Tongue (tissue), 2 donors: ENCODE data around the gene RB1. TPM values are rescaled to one million over a fixed set of nuclear protein-coding genes. Genes with fewer than 3 reads are reported as not detected.

ENCODE experiments used
- DNase-seq: peaks from one replicate; pipeline ENCODE4 v3.0.0-alpha.2; 2015
- total RNA-seq: library from RNA; depleted of rRNA; stranded (reverse); fragments of >200 nt; gene quantifications from one replicate; pipeline ENCODE4 v1.2.3, GENCODE V29; 2014

RB1 gene
- total RNA-seq, 1 donor from 2014 or later, result 55.8 TPM

DNA sequence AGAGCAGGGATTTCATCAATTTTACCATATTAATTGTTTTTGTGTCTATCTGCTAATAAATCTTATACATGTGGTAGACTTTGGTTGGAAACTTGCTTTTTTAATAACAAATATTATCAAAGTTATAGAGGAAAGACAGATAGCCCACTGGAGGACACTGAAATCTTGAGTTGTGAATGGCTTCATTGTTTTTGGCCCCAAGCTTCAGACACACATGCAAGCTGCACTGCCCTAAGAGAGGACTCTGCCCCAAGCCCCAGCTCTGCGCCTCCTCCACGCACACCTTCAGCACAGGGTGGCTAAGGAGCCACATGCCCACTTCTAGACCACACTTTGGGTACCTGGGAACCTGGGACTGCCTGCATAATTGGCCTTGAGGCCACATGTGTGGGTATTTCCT is 194.1 kb downstream of the RB1 start:
- no peak for DNase-seq

- no peak for DNase-seq
These were observed 197.2 kb downstream of the RB1 start for GRCh38 chr13:48500652-48501197.

GRCh38 chr13:48501705-48502104 is 198.2 kb downstream of the RB1 start:
- no peak for DNase-seq

GRCh38 chr13:48502601-48503319 is 199.2 kb downstream of the RB1 start:
- no peak for DNase-seq

GRCh38 chr13:48504606-48505005 is 201.1 kb downstream of the RB1 start:
- DNase-seq, result no peak

GRCh38 chr13:48505012-48505411 is 201.5 kb downstream of the RB1 start:
- DNase-seq, result no peak

DNA sequence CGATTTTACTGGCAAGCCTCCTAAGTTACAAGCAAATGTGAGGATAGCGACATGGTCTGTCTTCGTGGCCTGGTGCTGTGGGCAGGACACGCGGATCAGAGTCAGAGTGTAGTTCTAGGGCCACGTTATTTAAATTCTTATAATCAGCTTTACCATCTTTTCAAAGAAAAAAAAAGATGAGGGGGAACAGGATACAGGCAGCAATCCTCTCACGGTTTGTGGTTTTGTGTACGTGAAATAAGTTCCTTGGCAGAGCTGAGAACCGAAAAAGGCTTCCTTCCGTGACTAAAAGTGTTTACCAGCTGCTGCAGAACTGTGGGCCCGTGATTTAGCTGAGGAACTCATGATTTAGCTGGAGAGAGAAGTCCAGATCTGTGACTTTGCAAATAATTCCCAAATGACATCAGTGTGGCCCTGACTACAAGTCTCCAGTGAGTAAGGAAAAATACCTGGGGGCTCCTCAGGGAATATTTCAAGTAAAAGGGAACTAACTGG is 202.1 kb downstream of the RB1 start:
- DNase-seq, result peak; percentile 61

GRCh38 chr13:48506092-48506701 is 202.6 kb downstream of the RB1 start:
- DNase-seq, result no peak

GRCh38 chr13:48507021-48507420 is 203.5 kb downstream of the RB1 start:
- DNase-seq, result no peak

DNA sequence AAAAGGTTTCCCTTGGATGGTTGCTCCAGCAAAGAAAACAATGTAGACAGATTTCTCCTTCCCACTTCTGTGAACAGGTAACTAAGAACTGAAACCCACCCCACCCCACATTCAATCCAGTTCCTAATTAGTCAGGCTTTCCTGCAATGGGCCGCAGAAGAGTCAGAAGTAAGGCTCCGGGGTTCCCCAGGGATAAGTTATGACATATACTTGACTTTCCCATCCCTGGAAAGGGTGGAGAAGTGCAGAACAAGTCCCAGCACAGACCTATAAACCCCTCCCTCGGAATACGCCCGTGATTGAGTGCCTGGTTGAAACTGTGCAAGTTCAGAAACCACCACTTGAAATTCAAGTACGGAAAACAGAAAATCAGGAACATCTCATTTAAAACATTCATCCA is 204.5 kb downstream of the RB1 start:
- DNase-seq, result no peak

DNA sequence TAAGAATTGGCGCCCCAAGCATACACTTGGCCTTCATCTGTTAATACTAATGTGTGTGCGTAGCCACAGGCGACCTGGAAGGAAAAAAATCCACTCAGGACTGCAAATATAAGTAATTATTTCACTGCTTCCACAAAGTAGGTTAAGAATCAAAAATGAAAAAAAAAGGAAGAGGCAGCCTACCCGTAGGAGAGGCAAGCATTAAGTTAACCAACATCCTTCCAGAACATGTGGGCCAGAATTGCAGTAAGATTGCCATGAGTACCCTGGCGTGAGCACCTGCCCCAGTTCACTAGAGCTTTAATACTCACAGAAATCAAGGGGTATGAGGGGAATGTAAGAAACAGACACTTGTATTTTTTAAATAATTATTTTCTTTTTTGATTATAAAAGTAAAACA is 207.1 kb downstream of the RB1 start:
- DNase-seq, result no peak

- peak; percentile 28 for DNase-seq
These were observed 208.2 kb downstream of the RB1 start for GRCh38 chr13:48511621-48512230.

DNA sequence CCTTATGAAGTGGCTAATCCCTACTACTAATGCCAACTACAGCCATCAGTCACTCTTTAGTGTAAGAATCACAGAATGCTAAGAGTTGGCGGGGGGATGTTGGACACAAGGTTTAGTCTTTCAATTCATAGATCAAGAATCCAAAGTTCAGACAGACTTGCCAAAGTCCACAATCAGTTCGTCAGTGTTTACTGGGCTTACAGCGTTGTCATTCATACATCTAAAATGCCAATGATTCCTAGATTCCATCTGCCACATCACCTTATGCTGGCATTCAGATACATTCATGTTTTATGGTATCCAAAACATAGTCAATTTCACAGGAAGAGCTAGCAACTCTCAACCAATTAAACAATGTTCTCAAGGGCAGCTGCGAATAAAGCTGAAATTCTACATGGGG is 211.2 kb downstream of the RB1 start:
- no peak for DNase-seq

DNA sequence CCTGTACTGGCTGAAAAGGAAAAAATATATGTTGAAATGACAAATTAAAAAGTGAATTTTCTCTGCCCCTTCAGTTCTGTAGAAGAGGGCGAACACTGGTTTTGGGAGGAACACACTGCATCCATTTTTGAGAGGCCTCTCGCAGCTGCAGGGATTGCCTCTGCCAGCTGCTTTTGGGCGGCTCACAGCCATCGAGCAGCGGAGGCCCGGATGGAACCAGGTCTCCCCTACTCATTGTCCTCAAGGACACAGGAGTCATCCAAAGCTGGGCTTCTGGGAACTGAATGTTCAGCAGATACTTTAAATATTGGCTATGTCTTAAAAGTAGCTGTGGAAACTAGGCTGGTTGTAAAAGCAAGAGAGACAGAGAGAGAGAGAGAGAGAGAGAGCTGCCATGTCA is 212.2 kb downstream of the RB1 start:
- DNase-seq, result peak; percentile 15

GRCh38 chr13:48518083-48518482 is 214.5 kb downstream of the RB1 start:
- no peak for DNase-seq

- no peak for DNase-seq
These were observed 222.7 kb downstream of the RB1 start for GRCh38 chr13:48526286-48526685.

- DNase-seq, result no peak
These were observed 224.4 kb downstream of the RB1 start for GRCh38 chr13:48527955-48528354.

DNA sequence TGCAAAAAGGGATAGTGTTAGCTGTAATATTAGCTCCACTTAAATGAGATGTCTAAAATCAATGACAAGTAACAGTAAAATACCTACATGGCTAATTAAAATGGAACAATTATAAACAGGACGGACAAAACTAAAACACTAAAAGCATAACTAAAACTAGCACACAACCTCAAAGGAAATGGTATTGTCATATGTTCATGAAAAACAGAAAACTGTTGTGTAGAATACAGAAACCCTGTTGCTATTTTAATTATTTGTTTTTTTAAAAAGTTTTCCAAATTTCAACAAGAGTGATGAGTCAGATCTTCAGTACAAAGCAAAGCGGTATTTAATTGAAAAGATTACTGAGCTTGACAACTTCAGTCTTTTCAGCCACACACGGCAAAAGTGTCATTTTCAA is 225.2 kb downstream of the RB1 start:
- DNase-seq, result no peak

GRCh38 chr13:48530833-48531232 is 227.3 kb downstream of the RB1 start:
- DNase-seq, result no peak
